CD4-positive, alpha-beta T cell treated with Interleukin-4 for 4 hours (primary cell): ENCODE measurements around the gene SLC38A10.

Experiments
- DNase-seq: peaks from one replicate; pipeline ENCODE4 v3.0.0-alpha.2; 2020

SLC38A10 gene

DNA sequence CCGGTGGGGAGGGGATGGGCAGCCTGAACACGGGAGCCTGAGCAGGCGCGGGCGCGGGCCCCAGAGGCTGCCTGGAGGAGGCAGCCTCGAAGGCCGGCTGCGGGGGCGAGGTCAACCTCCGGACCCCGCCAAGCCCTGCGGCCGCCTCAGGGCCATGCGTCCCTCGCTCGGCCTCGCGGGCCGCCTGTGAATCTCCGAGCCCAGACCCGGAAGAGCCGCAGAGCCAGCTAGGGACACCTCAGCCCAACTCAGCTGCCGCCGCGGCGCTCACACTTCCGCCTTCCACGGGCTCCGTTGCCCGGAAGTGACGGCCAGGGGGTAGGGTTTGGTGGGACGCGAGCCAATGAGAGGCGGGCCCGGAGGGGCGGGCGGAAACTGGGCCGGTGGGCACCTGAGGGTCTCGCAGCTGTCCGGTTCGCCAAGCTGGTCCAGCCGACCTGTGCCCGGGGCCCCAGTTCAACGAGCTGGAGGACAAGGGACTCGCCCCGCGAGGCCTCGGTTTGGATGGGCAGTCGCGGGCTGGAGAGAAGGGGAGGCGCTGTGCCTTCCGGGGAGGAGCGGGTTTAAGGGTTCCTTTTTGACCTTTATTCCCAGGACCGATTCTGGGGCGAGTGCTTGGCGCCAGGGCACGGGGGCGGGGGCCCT lies at the start of gene SLC38A10:
Gene SLC38A10 (minus strand): TSS at position 277 of the 645 bp plus-strand sequence. CDS start 386 bp downstream, outside the sequence.
- DNase-seq, result peak; percentile 85

DNA sequence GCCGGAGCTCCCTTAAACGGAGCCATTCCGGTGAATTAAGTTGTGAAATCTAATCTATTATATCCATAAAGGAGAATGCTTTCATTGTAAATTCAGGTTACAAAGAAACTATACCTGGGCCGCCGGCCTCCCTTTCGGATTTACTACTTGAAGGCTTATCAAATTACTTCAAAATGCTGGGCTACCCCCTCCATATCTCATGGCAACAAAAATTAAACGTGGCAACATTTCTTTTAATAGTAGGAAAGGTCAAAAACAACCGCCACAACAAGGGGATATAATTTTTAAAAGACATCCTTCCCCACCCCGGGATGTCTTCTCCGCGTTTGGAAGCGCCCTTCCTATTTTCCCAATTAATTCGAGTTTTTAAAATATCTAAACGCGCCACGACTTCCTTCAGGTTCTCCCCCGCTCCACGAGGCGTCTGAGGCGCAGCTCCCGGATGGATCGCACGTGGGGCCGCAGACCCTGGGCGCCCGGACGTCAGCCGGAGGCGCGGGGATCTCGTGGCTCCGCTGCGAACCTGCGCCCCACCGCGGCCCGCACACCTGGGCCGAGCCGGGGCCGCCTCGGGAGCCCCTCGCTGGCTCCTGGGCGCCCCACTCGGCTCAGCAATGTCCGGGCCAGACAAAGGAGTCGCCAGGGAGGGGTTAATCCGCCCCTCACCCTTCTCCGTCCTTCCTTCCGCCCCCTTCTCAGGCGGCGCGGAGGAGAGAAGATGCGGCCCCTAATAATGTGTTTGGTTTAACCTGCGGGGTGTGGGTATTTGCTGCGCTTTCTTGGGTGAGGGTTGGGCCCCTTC lies 47.4 kb upstream of the SLC38A10 start:
- no peak for DNase-seq

DNA sequence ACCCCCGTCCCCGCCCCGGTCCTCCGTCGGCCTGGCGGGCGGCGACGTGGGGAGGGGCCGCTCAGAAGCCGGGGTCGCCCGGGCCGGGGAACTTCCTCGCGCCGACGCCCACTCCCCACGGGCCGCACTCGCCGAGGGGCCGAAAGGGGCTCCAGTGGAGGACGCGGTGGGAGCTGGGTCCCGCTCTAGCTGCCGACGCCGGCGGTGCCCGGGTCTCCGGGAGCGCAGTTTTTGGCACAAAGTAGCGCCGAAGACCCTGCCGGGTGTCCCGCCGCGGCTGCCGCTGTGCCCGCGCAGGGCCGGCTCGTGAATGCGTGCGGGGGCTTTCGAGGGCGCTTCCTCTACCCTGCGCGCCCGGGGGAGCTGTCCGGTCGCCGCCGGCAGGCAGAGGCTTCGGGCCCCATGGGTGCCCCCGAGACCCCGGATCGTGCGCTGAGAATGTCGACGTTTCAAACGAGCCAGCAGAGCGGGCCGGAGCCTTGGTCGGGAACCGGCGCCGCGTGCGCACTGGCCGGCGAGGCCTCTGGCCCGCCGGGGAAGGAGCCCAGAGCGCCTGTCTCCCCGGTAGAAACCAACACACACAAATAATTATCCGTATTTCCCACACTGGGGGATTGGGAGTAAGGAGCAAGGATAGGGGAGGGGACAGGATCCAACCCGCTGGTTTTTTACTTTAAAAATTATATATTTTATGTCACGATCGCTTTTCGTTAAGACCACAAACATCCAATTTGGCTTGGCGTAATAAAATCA lies 46.6 kb upstream of the SLC38A10 start:
- DNase-seq, result no peak

DNA sequence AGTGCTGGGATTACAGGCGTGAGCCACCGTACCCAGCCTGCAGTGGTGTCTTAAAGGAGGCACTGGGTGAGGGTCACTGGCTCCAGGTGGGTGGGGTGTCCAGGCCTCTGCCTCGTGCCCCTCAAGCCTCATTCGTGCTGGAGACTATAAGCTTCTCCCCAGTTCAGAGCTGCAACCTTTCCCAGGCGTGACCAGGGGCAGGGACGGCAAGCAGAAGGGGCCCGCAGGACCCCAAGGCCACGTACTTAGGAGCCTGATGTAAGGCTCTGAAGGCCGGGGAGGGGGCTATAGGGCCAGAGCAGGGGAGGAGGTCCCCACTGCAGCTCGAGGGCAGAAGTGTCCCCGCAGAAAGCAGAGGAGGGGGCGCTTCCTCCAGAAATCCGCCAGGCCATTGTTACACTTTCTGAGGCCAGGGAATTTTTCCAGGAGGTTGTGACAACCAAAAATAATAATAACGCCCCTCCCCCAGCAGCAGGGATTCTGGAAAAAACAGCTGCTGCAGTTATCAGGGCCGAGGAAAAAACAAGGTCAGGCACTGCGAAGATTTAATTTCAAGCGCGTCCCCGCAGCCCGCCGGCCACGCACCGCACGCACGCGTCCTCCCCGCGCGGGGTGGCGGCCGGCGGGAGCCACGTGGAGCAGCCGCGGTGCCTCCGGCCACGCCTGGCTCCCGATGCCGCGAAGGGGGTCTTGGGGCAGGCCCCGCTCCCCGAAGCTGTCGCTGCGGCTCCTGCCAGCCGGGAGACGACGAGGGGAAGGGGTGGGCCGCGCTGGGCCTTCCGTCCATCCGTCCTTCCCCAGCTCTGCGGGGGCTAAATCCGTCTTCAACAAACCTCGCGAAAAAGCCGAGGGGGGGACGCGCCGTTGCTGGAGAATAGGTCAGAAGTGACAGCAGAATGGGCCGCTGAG lies 45.8 kb upstream of the SLC38A10 start:
- no peak for DNase-seq

DNA sequence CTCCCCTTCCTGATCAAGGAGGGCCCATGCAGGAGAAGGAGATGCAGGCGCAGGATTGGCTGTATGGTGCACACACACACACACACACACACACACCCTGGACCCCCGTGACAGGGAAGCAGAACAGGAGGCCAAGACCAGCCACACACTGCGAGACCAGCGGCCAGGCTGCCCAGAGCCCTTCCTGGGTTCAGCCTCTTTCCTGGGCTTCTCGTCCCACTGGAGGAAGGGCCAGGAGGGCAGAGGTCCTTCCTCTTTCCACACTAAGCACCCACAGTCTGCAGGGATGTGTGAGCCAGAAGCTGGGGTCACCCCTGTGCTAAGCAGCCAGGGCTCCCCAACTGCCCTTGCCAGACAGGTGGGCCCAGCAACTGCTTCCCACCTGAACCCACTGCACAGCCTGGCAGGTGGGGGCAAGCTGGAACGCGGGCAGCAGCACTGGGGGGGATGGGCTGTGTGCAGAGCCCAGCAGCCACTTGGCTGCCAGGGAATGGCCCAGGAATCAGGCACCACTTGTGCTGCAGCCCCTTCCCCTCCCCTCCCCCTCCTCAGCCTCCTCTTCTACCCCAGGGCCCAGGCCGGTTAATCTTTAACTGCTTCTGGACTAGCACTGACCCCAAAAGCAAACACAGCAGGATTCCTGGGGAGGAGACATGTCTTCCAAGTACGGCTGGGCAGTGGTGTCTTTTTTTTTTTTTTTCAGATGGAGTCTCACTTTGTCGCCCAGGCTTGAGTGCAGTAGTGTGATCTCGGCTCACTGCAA lies 44.6 kb upstream of the SLC38A10 start:
- no peak for DNase-seq

DNA sequence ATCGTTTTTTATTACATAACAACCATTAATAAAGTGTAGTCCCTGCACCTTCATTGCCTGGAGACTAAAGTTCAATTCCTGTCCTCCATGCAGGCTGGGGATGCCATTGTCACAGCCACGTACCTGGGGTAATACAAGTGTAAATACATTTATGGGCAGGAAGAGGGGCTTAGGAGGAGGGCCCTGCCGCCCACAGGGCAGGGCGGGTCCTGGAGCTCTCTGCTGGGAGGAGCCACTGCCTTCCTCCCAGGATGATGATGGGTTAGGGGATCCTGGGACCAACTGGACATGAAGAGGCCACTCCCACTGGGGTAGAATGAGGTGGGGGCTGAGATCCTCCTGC lies 44.1 kb upstream of the SLC38A10 start:
- no peak for DNase-seq

DNA sequence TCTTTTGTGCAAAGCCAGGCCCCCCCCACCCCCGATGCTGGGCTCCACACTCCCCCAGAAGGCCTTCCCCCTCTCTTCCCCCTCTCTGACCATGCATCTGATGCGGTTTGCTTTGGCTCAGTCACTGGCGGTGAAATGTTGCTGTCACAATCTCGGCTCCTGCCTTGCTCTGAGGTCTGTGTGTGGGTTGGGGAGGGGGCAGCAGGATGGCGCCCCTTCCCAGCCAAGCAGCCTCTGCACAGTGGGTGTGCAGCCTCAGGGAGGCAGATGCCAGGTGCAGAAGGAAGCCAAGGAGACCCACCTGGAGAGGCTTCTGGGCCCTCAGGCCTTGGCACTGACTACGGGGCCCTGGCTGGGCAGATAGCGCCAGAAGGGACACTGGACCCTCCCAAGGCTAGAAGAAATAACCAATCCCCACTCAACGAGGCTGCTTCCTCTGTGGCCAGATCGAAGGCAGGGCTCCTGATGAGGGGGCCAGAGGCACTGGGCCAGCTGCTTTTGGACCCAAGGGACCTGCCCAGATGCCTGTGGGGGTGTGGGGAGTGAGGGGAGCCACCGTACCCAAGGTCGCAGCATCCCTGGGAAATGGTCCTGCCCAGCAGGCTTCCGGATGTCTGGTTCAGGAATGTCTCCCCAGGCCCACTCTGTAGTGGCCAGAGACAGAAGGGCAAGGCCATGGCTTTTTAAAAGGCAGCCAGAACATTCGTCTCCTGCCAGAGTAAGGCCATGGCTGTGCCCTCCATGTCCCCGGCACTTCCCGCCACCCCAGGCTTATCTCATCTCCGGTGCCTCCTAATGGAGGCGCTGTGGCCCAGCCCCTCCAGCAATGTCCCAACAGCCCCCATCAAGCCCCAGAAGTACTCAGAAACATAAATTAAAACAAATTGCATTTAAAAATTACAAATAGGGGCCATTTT lies 43.4 kb upstream of the SLC38A10 start:
- DNase-seq, result no peak

DNA sequence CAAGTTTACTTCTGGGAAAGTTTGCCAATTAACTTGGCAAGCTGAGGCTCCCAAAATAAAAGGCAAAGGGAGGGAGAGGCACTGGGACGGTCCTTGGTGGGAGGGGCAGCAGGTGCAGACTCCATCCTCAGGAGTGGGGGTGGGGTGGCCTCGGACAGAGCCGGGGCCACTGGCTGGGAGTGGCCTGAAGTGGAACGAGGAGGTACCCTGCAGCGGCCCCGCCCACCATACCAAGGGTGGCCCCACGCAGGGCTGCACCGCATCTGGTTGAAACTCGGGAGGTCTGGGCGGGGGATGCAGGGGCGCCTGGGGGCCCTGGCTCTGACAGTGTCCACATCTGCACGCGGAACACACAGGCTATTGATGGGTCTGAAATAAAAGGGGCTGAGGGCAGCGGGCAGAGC lies 42.4 kb upstream of the SLC38A10 start:
- no peak for DNase-seq

DNA sequence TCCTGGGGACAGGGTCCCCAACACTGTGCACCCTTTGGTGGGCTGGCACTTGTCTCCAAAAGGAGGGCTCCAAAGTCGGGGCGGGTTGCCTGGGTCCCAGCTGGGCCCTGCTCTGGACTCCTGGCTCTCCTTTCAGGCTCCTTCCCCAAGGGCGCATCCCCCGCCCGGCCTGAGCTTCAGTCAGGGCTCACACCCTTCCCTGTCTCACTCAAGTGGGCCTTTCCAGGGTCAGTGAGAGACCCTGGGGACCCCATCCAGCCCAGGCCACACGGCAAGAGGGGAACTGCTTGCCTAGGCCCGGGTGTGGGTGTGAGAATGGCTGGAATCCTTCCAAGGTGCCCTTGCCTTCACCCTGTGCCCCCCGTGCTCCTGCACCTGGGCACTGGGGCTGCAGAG lies 41.8 kb upstream of the SLC38A10 start:
- DNase-seq, result no peak

DNA sequence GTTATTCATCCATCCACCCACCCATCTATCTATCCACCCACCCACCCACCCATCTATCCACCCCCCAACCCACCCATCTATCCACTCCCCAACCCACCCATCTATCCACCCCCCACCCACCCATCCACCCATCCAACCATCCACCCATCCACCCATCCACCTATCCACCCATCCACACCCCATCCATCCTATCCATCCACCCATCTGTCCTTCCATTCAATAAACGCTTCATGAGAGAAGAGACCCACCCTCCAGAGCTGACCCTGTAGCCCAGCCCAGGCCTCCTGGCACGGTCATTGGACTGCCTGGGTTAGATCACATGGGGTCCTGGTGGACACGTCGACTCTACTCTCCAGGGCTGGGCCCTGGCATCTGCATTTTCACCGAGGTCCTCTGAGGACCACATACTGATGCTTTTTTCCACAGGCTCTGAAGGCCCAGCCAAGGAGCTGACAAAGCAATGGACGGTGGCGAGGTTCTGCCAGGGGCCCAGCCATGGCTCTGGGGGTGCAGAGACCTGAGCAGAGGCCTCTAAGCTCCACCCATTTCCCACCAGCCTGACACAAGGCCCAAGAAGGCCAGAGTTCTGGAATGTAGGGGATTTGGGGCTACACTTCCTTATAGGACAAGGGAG lies 41.3 kb upstream of the SLC38A10 start:
- DNase-seq, result no peak

DNA sequence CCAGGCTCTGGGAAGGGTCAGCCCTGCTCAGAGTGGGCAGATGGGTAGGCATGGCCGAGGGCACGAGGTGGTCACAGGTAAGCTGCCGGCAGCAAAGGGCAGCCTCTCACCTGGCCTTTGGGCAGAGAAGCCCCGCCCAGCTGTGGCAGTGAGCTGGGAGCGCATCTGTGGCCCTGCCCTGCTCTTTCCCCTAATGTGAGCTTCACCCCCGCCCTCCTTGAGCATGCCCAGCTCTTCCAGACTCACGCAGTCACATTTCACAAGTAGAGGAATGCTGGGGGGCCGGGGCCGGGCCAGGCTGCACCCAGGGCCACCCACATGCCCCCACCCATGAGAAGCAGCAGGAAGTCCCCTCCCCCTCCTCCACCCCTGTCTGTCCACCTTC lies 40.7 kb upstream of the SLC38A10 start:
- DNase-seq, result no peak

DNA sequence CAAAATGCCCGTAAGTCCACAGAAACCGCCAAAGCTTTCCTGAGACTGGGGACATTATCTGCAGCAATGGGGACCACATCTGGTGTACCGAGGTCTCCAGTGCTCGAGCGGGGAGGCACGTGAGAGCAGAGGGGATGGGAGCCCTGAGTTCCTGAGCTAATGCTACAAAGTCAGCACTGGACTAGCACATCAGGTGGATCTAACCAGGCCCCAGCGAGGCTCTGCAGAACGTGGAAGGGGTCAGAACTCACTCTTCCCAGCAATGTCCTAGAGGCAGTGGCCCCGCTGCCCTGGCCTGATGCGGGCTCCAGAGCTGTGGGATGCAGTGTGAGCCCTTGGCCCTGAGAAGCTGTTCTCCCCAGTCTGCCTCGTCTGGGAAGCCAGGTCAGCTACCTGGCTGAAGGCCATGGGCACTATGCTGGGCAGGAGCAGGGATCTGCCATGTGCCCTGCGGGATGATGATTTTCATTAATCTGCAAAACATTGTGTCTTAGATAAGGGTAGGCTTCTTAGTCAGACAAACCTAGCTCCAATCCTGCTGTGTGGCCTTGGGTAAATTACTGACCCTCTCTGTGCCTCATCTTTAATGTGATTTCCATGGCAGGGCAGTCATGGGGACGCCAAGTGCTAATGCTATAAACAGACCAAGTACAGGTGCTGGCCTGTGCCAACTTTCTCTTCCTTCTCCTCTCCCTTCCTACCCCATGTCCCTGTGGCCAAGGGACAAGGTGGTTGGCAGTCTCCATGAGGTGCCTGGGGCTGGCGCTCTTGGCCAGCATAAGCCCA lies 40.1 kb upstream of the SLC38A10 start:
- DNase-seq, result no peak

DNA sequence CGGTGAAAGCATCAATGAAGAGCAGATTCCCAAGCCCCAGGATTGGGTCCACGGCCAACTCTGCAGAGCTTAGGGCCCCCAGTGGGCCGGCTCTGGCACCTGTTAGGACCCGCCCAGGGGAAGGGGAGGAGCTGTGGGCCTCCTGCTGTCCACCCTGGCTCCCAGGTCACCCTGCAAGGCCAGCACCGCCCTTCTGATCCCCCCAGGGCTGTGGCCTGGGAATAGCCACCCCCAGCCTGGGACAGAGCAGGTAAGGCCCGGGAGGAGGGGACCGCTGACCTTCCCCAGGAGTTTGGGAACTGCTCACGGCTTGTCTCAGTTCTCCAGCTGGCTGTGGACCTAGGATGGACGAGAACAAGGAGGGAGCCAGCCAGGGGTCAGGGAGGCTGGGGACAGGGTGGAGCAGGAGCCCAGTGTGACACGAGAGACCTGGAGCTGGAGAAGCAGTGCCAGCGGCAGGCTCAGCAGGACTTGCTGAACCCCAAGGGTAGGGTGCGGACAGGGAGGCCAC lies 39.3 kb upstream of the SLC38A10 start:
- DNase-seq, result no peak

DNA sequence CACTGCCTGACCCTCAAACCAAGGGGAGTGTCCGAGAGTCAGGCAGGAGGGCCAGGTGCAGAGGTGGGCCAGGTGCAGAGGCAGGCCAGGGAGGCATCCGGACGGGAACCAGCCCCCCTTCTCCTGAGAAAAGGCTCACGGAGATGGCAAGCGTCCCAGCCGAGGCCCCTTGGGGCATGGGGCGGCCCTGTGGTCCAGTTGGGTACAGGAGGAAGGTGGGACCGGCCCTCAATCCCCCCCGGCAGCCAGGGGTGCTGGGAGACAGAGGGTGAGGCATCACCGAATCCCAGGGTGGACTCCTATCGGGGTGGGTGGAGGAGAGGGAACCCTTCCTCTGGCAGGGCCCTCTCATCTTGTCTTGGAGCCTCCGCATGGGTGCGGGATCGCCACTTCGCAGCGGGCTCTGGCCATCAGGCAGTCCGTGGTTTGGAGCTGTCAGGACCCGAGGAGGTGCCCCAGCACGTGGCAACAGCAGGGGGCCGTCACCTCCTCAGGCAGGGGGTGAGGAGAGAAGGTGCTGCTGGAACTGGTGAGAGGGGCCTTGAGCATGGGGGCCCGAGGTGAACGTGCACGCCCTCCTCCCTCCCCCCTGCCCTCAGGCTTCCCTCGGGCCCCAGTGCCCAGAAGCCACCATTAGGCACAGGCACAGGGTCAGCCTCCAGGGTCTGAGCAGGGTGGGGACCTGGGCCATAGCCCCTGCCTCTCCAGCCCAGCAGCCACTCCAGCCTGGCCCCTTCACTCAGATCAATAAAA lies 38.7 kb upstream of the SLC38A10 start:
- no peak for DNase-seq

DNA sequence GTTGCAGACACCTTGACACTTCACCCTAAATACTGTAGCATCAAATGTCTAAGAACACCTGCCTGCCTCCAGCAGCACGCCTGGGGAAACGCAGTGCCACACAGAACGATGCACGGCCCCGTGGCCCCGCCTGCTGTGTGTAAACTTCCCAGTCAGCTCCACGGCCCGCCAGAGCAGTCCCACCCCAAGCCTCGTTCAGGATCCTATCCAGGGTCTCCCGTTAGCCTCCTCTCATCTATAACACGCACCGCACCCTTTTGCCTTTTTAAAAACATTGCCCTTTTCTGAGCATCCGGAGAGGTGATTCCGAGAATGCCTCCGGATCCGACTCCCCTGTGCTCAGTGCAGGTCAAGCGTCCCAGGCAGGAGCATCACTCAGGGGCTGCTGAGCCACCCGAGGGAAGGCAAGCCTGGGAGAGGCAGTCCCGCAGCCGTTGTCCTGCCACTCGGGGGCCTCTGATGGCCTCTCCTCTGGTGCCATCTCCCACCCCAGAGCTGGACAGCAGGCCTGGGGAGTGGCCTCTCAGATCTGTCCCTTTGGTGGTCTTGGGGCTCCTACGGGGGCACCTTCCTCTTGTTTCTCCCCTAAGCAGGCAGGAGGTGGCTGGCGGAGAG lies 37.9 kb upstream of the SLC38A10 start:
- DNase-seq, result no peak

DNA sequence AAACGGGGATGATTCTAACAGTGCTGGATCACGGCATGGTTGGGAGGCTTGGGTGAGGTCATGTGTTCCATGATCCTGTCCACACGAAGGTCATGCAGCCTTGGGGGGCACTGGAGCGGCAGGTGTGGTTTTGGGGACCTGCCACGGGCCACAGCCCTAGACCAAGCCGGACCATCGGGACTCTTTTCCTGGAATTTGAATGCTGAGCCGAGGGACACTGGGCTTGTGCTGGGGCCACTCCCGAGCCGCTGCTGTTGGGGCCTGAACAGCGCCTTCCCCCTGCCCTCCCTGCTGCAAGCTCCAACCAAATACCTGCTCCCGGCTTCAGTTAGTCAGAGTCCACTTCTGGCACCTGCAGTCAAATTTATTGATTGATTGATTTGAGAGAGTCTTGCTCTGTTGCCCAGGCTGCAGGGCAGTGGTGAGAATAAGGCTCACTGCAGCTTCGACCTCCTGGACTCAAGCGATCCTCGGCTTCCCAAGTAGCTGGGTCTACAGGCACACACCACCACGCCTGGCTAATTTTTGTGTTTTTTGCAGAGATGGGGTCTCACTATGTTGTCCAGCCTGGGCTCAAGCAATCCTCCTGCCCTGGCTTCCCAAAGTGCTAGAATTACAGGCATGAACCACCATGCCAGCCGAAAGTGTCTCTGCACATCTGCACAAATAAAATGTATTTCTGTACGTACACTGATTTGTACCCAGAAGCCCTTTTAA lies 37.2 kb upstream of the SLC38A10 start:
- no peak for DNase-seq

DNA sequence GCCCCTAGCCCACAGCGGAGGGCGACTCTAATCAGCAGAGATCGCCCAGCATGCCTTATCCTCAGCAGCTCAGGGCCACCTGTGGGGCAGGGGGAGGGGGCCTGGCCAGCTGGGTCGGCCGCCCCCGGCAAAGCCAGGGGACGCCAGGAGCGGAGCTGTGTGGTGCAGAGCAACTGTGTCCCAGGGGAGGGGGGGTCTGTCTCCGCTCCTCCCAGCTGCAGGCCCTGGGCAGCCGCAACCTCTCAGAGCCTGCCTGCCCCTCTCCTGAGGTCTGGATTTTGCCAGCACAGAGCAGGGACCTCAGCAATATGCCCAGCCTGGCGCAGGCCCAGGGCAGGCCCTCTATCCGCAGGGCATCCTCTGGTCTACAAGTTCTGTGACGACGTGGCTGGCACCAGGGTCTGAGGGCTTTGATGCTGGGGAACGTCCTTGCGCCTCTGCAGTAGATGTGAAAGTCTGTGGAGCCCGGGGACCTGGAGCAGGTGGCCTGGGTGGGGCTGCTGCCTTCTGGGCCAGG lies 36.5 kb upstream of the SLC38A10 start:
- no peak for DNase-seq
